ENCODE data around the gene DENND1A.

DENND1A gene

GRCh38 chr9:123591283-123591682, 338.6 kb downstream of the DENND1A start:
- no peak overlapping the region for H3K4me3 ChIP-seq (ENCODE audit: insufficient read length, low read depth)
- no peaks in the 10 kb centered on the region for H3K36me3 ChIP-seq (ENCODE audit: insufficient read depth, insufficient read length, low read length)
- H3K4me1 ChIP-seq (ENCODE audit: insufficient read depth, insufficient read length) = peaks cover 2% of the 10 kb centered on the region
- no peak overlapping the region for H3K9ac ChIP-seq (ENCODE audit: insufficient read length, low read depth)
- TF ChIP-seq YY1 (IDR thresholded peaks at IDR 0.05; ENCODE audit: insufficient read depth, insufficient read length) (no peak), ZNF274 (IDR thresholded peaks at IDR 0.05; ENCODE audit: low read depth, low read length) (no peak), SUZ12 (IDR thresholded peaks at IDR 0.05; ENCODE audit: extremely low read depth, insufficient read depth, insufficient read length) (no peak)
- DNase-seq (ENCODE audit: low read depth, low spot score) = no peak
- H3K27me3 ChIP-seq (ENCODE audit: insufficient read depth, insufficient read length) = no peaks in the 10 kb centered on the region
- peaks cover 16% of the 10 kb centered on the region; the same call in 1 of the 2 replicates for H3K9me3 ChIP-seq (ENCODE audit: insufficient read depth, low read length)

DNA sequence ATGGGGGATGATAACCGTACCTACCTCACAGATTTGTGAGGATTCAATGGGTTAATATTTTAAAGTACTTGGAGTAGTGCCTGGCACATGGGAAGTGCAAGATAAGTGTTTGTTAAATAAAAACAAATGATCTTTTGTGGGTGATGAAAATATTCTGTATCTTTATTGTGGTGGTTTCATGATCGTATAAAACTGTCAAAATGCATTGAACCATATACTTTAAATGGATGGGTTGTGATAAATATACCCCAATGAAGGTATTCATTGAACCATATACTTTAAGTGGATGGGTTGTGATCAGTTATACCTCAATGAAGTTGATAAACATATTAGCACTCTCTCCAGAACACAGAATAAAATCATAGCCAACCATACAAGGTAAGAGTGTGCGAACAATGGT, 339.4 kb downstream of the DENND1A start:
- Histone ChIP-seq H3K4me1 (ENCODE audit: insufficient read depth, insufficient read length) (peaks cover 2% of the 10 kb centered on the region), H3K27me3 (ENCODE audit: insufficient read depth, insufficient read length) (no peaks in the 10 kb centered on the region), H3K9me3 (ENCODE audit: insufficient read depth, low read length) (peaks cover 21% of the 10 kb centered on the region; the same call in 1 of the 2 replicates), H3K4me3 (ENCODE audit: insufficient read length, low read depth) (no peak overlapping the region), H3K36me3 (ENCODE audit: insufficient read depth, insufficient read length, low read length) (no peaks in the 10 kb centered on the region), H3K9ac (ENCODE audit: insufficient read length, low read depth) (no peak overlapping the region)
- DNase-seq (ENCODE audit: low read depth, low spot score) = no peak
- no peak for TF ChIP-seq YY1 (IDR thresholded peaks at IDR 0.05; ENCODE audit: insufficient read depth, insufficient read length)

DNA sequence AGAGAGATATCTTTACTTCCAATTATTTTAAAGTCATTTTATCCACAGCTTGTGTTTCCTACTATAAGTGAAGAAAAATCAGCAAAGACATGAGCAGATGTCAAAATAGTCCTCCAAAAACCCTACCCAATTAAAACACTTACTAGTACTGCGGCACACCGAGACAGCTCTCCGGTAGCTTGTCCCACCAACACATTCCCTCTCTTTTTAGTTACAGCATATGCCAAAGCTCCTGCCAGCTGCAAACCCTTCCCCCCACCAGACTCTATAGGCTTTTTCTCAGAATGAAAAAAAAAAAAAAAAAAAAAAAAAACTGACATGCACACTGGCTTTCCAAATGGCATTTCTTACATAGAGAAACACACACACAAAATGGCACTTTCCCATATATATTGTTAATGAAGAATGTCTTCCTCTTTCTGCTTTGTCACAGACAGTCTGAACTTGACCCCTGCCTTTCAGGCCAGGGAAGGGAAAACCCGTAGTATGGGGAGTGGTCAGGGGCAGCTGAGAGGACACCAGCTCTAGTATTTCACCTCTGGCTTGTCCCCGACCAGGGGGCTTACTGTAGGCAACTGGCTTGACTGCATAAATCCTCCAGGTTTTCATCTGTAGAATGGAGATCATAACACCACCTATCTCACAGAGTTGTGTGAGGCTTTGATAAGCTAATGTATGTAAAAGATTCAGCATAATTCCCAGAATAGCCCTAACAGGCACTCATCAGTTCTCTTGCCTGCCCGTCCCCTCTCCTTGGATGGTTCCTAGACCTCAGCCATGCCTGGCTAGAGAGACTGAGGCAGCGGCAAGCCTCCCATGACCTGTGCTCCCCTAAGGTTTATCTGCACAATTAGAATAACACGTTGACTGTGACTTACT, 340.3 kb downstream of the DENND1A start:
- Histone ChIP-seq H3K27me3 (ENCODE audit: insufficient read depth, insufficient read length) (no peaks in the 10 kb centered on the region), H3K36me3 (ENCODE audit: insufficient read depth, insufficient read length, low read length) (no peaks in the 10 kb centered on the region), H3K4me1 (ENCODE audit: insufficient read depth, insufficient read length) (peaks cover 2% of the 10 kb centered on the region), H3K9me3 (ENCODE audit: insufficient read depth, low read length) (peaks cover 21% of the 10 kb centered on the region; the same call in 1 of the 2 replicates), H3K9ac (ENCODE audit: insufficient read length, low read depth) (no peak overlapping the region), H3K4me3 (ENCODE audit: insufficient read length, low read depth) (no peak overlapping the region)
- TF ChIP-seq ZNF274 (IDR thresholded peaks at IDR 0.05; ENCODE audit: low read depth, low read length) (no peak), SUZ12 (IDR thresholded peaks at IDR 0.05; ENCODE audit: extremely low read depth, insufficient read depth, insufficient read length) (no peak), YY1 (IDR thresholded peaks at IDR 0.05; ENCODE audit: insufficient read depth, insufficient read length) (no peak)
- DNase-seq (ENCODE audit: low read depth, low spot score) = no peak

DNA sequence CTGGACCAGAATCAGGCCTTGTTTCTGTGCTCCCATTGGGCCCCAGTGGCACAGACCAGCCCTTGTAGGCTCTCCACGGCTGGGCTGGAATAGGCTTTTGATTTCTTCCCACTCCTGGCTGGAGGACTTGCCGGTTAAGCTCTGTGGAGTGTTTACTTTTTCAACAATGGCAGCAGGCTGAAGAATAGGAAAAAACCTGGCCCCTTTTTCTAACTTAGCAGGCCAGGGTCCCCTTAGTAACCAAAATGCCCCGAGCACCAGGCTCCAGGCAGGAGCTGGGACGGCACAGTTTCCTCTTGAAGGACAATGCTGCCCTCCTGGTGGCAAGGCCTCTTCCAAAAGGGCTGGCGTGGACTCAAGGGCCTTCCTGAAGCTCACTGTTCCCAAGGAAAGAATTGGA, 343.7 kb downstream of the DENND1A start:
- Histone ChIP-seq H3K9ac (ENCODE audit: insufficient read length, low read depth) (no peak overlapping the region), H3K36me3 (ENCODE audit: insufficient read depth, insufficient read length, low read length) (no peaks in the 10 kb centered on the region)
- DNase-seq (ENCODE audit: low read depth, low spot score) = no peak

GRCh38 chr9:123584202-123585176, 345.4 kb downstream of the DENND1A start:
- Histone ChIP-seq H3K9me3 (ENCODE audit: insufficient read depth, low read length) (peaks cover 21% of the 10 kb centered on the region; the same call in 1 of the 2 replicates), H3K4me1 (ENCODE audit: insufficient read depth, insufficient read length) (no peaks in the 10 kb centered on the region), H3K4me3 (ENCODE audit: insufficient read length, low read depth) (no peak overlapping the region), H3K9ac (ENCODE audit: insufficient read length, low read depth) (no peak overlapping the region), H3K27me3 (ENCODE audit: insufficient read depth, insufficient read length) (no peaks in the 10 kb centered on the region), H3K36me3 (ENCODE audit: insufficient read depth, insufficient read length, low read length) (no peaks in the 10 kb centered on the region)
- DNase-seq (ENCODE audit: low read depth, low spot score) = no peak
- no peak for TF ChIP-seq SUZ12 (IDR thresholded peaks at IDR 0.05; ENCODE audit: extremely low read depth, insufficient read depth, insufficient read length)
- no peak for TF ChIP-seq ZNF274 (IDR thresholded peaks at IDR 0.05; ENCODE audit: low read depth, low read length)
- TF ChIP-seq YY1 (IDR thresholded peaks at IDR 0.05; ENCODE audit: insufficient read depth, insufficient read length) = no peak

More for the DNA sequence above, 343.7 kb downstream of the DENND1A start:
- Histone ChIP-seq H3K9me3 (ENCODE audit: insufficient read depth, low read length) (peaks cover 21% of the 10 kb centered on the region; the same call in 1 of the 2 replicates), H3K4me3 (ENCODE audit: insufficient read length, low read depth) (no peak overlapping the region), H3K27me3 (ENCODE audit: insufficient read depth, insufficient read length) (no peaks in the 10 kb centered on the region), H3K4me1 (ENCODE audit: insufficient read depth, insufficient read length) (peaks cover under 1% of the 10 kb centered on the region)
- TF ChIP-seq ZNF274 (IDR thresholded peaks at IDR 0.05; ENCODE audit: low read depth, low read length) (no peak), SUZ12 (IDR thresholded peaks at IDR 0.05; ENCODE audit: extremely low read depth, insufficient read depth, insufficient read length) (no peak), YY1 (IDR thresholded peaks at IDR 0.05; ENCODE audit: insufficient read depth, insufficient read length) (no peak)

DNA sequence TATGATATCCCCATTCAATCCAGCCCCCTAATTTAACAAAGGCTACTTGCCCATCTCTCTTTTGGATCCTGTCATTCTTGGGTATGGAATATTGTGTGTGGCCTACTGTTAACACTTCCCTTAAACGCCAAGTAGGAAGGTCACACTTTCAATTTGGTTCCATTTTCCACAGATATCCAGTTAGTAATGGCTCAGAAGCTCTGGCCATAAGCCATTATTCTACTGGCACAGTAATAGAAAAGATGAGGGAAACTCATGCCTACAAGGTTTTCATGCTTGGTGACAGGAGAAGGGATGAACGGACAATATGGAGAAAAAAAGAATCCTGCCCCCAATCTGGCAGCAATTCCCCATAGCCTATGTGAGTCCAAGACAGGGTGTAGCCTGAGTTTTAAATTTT, 346.3 kb downstream of the DENND1A start:
- DNase-seq (ENCODE audit: low read depth, low spot score) = no peak
- no peak overlapping the region for H3K4me3 ChIP-seq (ENCODE audit: insufficient read length, low read depth)
- no peak overlapping the region for H3K9ac ChIP-seq (ENCODE audit: insufficient read length, low read depth)
- no peaks in the 10 kb centered on the region for H3K27me3 ChIP-seq (ENCODE audit: insufficient read depth, insufficient read length)
- no peaks in the 10 kb centered on the region for H3K4me1 ChIP-seq (ENCODE audit: insufficient read depth, insufficient read length)
- no peak for TF ChIP-seq SUZ12 (IDR thresholded peaks at IDR 0.05; ENCODE audit: extremely low read depth, insufficient read depth, insufficient read length)
- no peak for TF ChIP-seq YY1 (IDR thresholded peaks at IDR 0.05; ENCODE audit: insufficient read depth, insufficient read length)
- no peak for TF ChIP-seq ZNF274 (IDR thresholded peaks at IDR 0.05; ENCODE audit: low read depth, low read length)
- no peaks in the 10 kb centered on the region for H3K36me3 ChIP-seq (ENCODE audit: insufficient read depth, insufficient read length, low read length)
- peaks cover 21% of the 10 kb centered on the region; the same call in 1 of the 2 replicates for H3K9me3 ChIP-seq (ENCODE audit: insufficient read depth, low read length)

Measured in NT2/D1 (cell line).